ENCODE data around the gene USP7.

DNA sequence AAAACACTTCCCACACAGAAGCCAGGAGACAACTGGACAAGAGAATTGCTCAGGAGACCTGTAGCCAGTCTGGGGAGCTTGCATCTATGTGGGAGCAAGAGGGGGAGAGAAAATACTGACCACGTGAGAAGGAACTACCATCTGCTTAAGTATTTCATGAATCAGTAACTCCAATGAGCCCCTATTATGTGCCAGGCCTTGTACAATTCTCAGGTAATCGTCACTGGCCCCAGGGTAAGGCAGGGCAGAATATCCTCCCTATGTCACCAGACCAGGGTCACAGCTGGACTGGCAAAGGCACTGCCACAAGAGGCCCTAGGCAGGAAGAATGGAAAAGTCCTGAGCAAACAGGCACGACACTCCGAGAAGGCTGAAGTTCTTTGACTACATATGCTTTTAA is 25.9 kb downstream of the USP7 start:
- TF ChIP-seq, protein P1, sequence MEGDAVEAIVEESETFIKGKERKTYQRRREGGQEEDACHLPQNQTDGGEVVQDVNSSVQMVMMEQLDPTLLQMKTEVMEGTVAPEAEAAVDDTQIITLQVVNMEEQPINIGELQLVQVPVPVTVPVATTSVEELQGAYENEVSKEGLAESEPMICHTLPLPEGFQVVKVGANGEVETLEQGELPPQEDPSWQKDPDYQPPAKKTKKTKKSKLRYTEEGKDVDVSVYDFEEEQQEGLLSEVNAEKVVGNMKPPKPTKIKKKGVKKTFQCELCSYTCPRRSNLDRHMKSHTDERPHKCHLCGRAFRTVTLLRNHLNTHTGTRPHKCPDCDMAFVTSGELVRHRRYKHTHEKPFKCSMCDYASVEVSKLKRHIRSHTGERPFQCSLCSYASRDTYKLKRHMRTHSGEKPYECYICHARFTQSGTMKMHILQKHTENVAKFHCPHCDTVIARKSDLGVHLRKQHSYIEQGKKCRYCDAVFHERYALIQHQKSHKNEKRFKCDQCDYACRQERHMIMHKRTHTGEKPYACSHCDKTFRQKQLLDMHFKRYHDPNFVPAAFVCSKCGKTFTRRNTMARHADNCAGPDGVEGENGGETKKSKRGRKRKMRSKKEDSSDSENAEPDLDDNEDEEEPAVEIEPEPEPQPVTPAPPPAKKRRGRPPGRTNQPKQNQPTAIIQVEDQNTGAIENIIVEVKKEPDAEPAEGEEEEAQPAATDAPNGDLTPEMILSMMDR (IDR thresholded peaks at IDR 0.05), result no peak
- TF ChIP-seq TCF12 (IDR thresholded peaks at IDR 0.05) (no peak), RFX5 (IDR thresholded peaks at IDR 0.05; ENCODE audit: low read length) (no peak), FOXM1 (IDR thresholded peaks at IDR 0.05; ENCODE audit: low read depth) (no peak), SIN3A (IDR thresholded peaks at IDR 0.05; ENCODE audit: borderline replicate concordance, low read depth, low read length) (no peak), RAD21 (IDR thresholded peaks at IDR 0.05; ENCODE audit: low read length) (no peak), EZH2phosphoT487 (IDR thresholded peaks at IDR 0.05; ENCODE audit: borderline replicate concordance, low read depth) (no peak), TEAD4 (IDR thresholded peaks at IDR 0.05; ENCODE audit: borderline replicate concordance, insufficient read depth) (no peak), POLR2AphosphoS5 (IDR thresholded peaks at IDR 0.05; ENCODE audit: low read depth, low read length) (no peak), SMC3 (IDR thresholded peaks at IDR 0.05; ENCODE audit: low read depth, low read length) (no peak), USF1 (IDR thresholded peaks at IDR 0.05; ENCODE audit: borderline replicate concordance, low read depth) (no peak), TAF1 (IDR thresholded peaks at IDR 0.05; ENCODE audit: borderline replicate concordance, low read depth, low read length) (no peak)
